Measurements from ENCODE around the gene DCUN1D4. TPM values are rescaled to one million over a fixed set of nuclear protein-coding genes. Genes with fewer than 3 reads are reported as not detected.
"Not testable (repeated sequence)": the region's sequence is repeated elsewhere in the genome, so short reads cannot be mapped to it uniquely, and the experiment has no call there.

The DCUN1D4 gene
- total and polyA plus RNA-seq, 4 donors: 15.2 to 33.9 (median 21.8) TPM

DNA sequence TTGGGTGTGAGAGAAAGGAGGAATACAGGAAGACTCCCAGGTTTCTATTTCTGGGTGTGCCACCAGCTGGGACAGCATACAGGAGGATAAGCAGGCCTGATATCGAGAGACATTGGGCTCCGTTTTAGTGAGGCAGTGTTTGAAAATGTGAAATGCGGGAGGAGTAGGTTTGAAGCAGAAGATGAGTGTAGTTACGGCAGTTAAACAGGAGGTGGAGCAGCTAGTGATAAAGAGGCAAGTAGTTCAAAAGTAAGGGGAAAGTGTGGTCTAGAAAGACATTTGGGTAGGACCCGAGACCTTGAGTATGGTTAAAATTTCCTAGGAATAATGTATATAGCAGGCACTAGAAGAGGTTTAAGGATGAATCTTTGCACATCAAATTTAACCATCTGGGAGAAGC, 42.4 kb downstream of the DCUN1D4 start:
- H3K9me3 ChIP-seq (ENCODE audit: control insufficient read depth in 4 of 4, low read length in 3 of 4): no peaks in the 10 kb centered on the region
- H3K27me3 ChIP-seq (ENCODE audit: control insufficient read depth in 4 of 4, insufficient read depth in 4 of 4, low read length in 3 of 4): no peaks in the 10 kb centered on the region
- H3K4me1 ChIP-seq (ENCODE audit: control insufficient read depth in 4 of 4, insufficient read depth in 4 of 4, low read length in 3 of 4): peaks cover 0 to 19% (median 8%) of the 10 kb centered on the region in 4 donors
- no peak overlapping the region for H3K27ac ChIP-seq (ENCODE audit: low read depth in 1 of 2, low read length in 2 of 2)
- WGBS: 50% methylated on average over 5 of the region's 5 CpGs
- DNase-seq (ENCODE audit: low spot score): no peak
- H3K4me3 ChIP-seq (ENCODE audit: low read depth in 1 of 3, low read length in 3 of 3): no peak overlapping the region
- no peak overlapping the region for H3K9ac ChIP-seq (ENCODE audit: low read depth in 1 of 2, low read length in 2 of 2)
- TF ChIP-seq FOXA2 (IDR thresholded peaks at IDR 0.05) (no peak), CTCF (IDR thresholded peaks at IDR 0.05; ENCODE audit: low read depth, low read length, missing input control) (peak; percentile 55), EGR1 (IDR thresholded peaks at IDR 0.05; ENCODE audit: low read depth in 2 of 2) (no peak), RAD21 (IDR thresholded peaks at IDR 0.05) (peak; percentile 66 to 86), RXRA (IDR thresholded peaks at IDR 0.05) (no peak)
- TF ChIP-seq, protein P1, sequence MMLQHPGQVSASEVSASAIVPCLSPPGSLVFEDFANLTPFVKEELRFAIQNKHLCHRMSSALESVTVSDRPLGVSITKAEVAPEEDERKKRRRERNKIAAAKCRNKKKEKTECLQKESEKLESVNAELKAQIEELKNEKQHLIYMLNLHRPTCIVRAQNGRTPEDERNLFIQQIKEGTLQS (IDR thresholded peaks at IDR 0.05): no peak
- peaks cover 2 to 33% (median 20%) of the 10 kb centered on the region in 4 donors for H3K36me3 ChIP-seq (ENCODE audit: control insufficient read depth in 4 of 4, insufficient read depth in 3 of 4, low read depth in 1 of 4, low read length in 3 of 4)

DNA sequence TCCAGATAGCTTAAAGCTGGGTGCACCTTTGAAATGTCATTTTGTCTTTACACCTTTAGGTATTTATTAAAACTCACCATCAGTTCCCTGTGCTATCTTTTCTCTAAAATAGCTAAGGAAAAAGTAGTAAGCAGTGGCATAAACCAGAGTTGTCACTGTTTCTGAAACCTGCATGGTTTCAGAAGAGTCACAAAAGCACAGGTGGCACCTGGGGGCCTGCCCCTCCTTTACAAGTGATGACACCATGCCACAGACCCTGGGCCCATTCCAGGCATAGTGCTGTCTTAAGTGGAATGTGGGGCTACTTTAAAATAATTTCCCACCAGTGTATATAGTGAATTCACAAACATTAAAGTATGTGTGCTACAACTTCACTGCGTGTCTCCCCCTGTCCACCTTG, 47.8 kb downstream of the DCUN1D4 start:
- no peak for TF ChIP-seq JUND (IDR thresholded peaks at IDR 0.05)
- TF ChIP-seq, protein P1 (IDR thresholded peaks at IDR 0.05): no peak
- no peak for TF ChIP-seq FOXA2 (IDR thresholded peaks at IDR 0.05)
- TF ChIP-seq MAX (IDR thresholded peaks at IDR 0.05): no peak
- no peak for TF ChIP-seq CTCF (IDR thresholded peaks at IDR 0.05; ENCODE audit: low read depth, low read length, missing input control)
- TF ChIP-seq FOXA1 (IDR thresholded peaks at IDR 0.05): no peak
- TF ChIP-seq SP1 (IDR thresholded peaks at IDR 0.05): no peak
- no peak for TF ChIP-seq HNF4G (IDR thresholded peaks at IDR 0.05)
- no peak for TF ChIP-seq REST (IDR thresholded peaks at IDR 0.05)
- TF ChIP-seq YY1 (IDR thresholded peaks at IDR 0.05): no peak
- TF ChIP-seq RXRA (IDR thresholded peaks at IDR 0.05): no peak
- TF ChIP-seq TAF1 (conservative IDR thresholded peaks at IDR 0.05): no peak
- no peak for TF ChIP-seq RAD21 (IDR thresholded peaks at IDR 0.05)
- no peak for TF ChIP-seq EGR1 (IDR thresholded peaks at IDR 0.05; ENCODE audit: low read depth in 2 of 2)
- no peak for TF ChIP-seq HNF4A (conservative IDR thresholded peaks at IDR 0.05)
- Histone ChIP-seq H3K4me1 (ENCODE audit: control insufficient read depth in 4 of 4, insufficient read depth in 4 of 4, low read length in 3 of 4) (peaks cover 9 to 22% (median 16%) of the 10 kb centered on the region in 4 donors), H3K27me3 (ENCODE audit: control insufficient read depth in 4 of 4, insufficient read depth in 4 of 4, low read length in 3 of 4) (no peaks in the 10 kb centered on the region), H3K27ac (ENCODE audit: low read depth in 1 of 2, low read length in 2 of 2) (no peak overlapping the region), H3K9me3 (ENCODE audit: control insufficient read depth in 4 of 4, low read length in 3 of 4) (no peaks in the 10 kb centered on the region), H3K36me3 (ENCODE audit: control insufficient read depth in 4 of 4, insufficient read depth in 3 of 4, low read depth in 1 of 4, low read length in 3 of 4) (peaks cover 2 to 44% (median 35%) of the 10 kb centered on the region in 4 donors), H3K4me3 (ENCODE audit: low read depth in 1 of 3, low read length in 3 of 3) (no peak overlapping the region), H3K9ac (ENCODE audit: low read depth in 1 of 2, low read length in 2 of 2) (no peak overlapping the region)
- 98% methylated on average over 1 of the region's 1 CpG for WGBS
- DNase-seq (ENCODE audit: low spot score): no peak

GRCh38 chr4:51893402-51893801, 50.4 kb downstream of the DCUN1D4 start:
- Histone ChIP-seq H3K27ac (ENCODE audit: low read depth in 1 of 2, low read length in 2 of 2) (peak overlapping the region in 1 of 2 donors; percentile 25), H3K4me1 (ENCODE audit: control insufficient read depth in 4 of 4, insufficient read depth in 4 of 4, low read length in 3 of 4) (peaks cover 9 to 26% (median 18%) of the 10 kb centered on the region in 4 donors), H3K36me3 (ENCODE audit: control insufficient read depth in 4 of 4, insufficient read depth in 3 of 4, low read depth in 1 of 4, low read length in 3 of 4) (peaks cover 0 to 36% (median 26%) of the 10 kb centered on the region in 4 donors)
- DNase-seq (ENCODE audit: low spot score); H3K4me3 ChIP-seq (ENCODE audit: low read depth in 1 of 3, low read length in 3 of 3); H3K9ac ChIP-seq (ENCODE audit: low read depth in 1 of 2, low read length in 2 of 2); H3K9me3 ChIP-seq (ENCODE audit: control insufficient read depth in 4 of 4, low read length in 3 of 4); H3K27me3 ChIP-seq (ENCODE audit: control insufficient read depth in 4 of 4, insufficient read depth in 4 of 4, low read length in 3 of 4): not testable (repeated sequence)
- 96% methylated on average over 16 of the region's 16 CpGs for WGBS

Data from liver (tissue), 9 donors.